Measurements from ENCODE around the gene PYGM.

The PYGM gene

DNA sequence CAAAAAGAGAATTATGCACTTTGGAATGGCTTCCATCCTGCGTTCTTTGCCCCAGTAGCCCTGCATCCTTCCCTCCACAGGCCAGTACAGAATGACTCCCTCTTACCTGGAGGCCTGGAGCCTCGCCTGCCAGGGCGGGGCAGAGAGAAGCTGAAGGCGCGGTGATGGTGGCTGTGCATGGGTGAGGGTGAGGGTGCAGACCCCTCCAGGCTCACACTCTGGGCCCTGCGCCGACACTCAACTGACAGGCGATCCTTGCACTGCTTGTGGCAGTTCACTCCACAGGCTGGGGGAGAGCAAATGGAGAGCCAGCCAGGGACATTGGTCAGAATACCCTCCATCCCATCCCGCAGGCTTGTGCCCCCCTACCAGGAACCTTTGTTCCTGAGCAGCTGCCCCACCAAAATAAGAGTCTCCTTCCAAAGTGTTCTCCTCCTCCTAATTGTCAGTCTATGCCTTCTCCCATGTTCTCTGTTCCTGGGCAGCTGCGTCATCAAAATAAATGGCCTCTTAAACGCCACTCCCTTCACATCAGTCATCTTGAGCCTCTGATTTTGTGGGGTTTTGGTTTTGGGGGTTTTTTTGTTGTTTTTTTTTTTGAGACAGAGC is 30.9 kb downstream of the PYGM start:
- Histone ChIP-seq H3K27me3 (ENCODE audit: control insufficient read depth, insufficient read depth, low read length) (peaks cover 14% of the 10 kb centered on the region), H3K4me3 (ENCODE audit: low read length) (no peak overlapping the region), H3K9ac (ENCODE audit: low read length) (no peak overlapping the region), H3K36me3 (ENCODE audit: control insufficient read depth, insufficient read depth, low read length) (no peaks in the 10 kb centered on the region), H3K9me3 (ENCODE audit: control insufficient read depth, low read length) (no peaks in the 10 kb centered on the region), H3K4me1 (ENCODE audit: control insufficient read depth, insufficient read depth, low read length) (peaks cover 1% of the 10 kb centered on the region)

DNA sequence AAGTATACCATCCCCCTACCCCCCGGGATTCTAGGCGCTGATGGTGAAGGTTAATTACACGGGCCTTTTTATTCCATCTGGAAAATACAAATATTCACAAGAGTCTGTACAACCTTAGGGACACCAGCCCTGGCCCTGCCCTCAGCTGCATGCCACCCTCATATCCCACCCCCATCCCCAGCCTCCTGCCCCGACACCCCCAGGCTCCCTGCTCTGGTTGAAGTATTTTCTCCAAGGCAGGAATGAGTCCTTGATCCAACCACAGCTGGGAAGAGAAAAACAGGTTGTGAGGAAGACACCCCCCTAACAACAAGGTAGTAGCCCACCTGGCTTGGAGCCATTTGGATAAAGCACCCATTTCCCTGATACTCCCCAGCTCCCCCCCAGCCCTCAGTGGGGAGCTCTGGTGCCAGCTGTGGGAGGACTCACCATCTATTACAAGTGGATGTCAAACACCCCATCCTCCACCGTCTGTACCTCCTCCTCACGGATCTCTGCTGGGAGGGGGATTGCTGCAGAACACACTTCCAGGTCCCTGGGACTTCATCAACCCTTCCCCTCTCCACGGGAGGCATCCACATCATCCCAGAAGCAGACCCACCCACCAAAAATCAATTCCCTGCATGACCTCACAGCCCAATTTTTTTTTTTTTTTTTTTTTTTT is 32.8 kb downstream of the PYGM start:
- Histone ChIP-seq H3K36me3 (ENCODE audit: control insufficient read depth, insufficient read depth, low read length) (no peaks in the 10 kb centered on the region), H3K4me3 (ENCODE audit: low read length) (no peak overlapping the region), H3K4me1 (ENCODE audit: control insufficient read depth, insufficient read depth, low read length) (peaks cover 7% of the 10 kb centered on the region)

GRCh38 chr11:64726211-64726641 is 33.5 kb downstream of the PYGM start:
- H3K4me3 ChIP-seq (ENCODE audit: low read length), result no peak overlapping the region
- H3K36me3 ChIP-seq (ENCODE audit: control insufficient read depth, insufficient read depth, low read length), result no peaks in the 10 kb centered on the region
- H3K9me3 ChIP-seq (ENCODE audit: control insufficient read depth, low read length), result no peaks in the 10 kb centered on the region
- H3K9ac ChIP-seq (ENCODE audit: low read length), result no peak overlapping the region
- H3K4me1 ChIP-seq (ENCODE audit: control insufficient read depth, insufficient read depth, low read length), result peaks cover 7% of the 10 kb centered on the region
- peaks cover 32% of the 10 kb centered on the region for H3K27me3 ChIP-seq (ENCODE audit: control insufficient read depth, insufficient read depth, low read length)

More for the DNA sequence above, 32.8 kb downstream of the PYGM start:
- H3K27me3 ChIP-seq (ENCODE audit: control insufficient read depth, insufficient read depth, low read length), result peaks cover 24% of the 10 kb centered on the region
- no peaks in the 10 kb centered on the region for H3K9me3 ChIP-seq (ENCODE audit: control insufficient read depth, low read length)
- H3K9ac ChIP-seq (ENCODE audit: low read length), result no peak overlapping the region

GRCh38 chr11:64724863-64725532 is 34.8 kb downstream of the PYGM start:
- Histone ChIP-seq H3K9me3 (ENCODE audit: control insufficient read depth, low read length) (no peaks in the 10 kb centered on the region), H3K9ac (ENCODE audit: low read length) (no peak overlapping the region), H3K36me3 (ENCODE audit: control insufficient read depth, insufficient read depth, low read length) (no peaks in the 10 kb centered on the region), H3K4me1 (ENCODE audit: control insufficient read depth, insufficient read depth, low read length) (peaks cover 7% of the 10 kb centered on the region), H3K4me3 (ENCODE audit: low read length) (no peak overlapping the region), H3K27me3 (ENCODE audit: control insufficient read depth, insufficient read depth, low read length) (peaks cover 33% of the 10 kb centered on the region)

DNA sequence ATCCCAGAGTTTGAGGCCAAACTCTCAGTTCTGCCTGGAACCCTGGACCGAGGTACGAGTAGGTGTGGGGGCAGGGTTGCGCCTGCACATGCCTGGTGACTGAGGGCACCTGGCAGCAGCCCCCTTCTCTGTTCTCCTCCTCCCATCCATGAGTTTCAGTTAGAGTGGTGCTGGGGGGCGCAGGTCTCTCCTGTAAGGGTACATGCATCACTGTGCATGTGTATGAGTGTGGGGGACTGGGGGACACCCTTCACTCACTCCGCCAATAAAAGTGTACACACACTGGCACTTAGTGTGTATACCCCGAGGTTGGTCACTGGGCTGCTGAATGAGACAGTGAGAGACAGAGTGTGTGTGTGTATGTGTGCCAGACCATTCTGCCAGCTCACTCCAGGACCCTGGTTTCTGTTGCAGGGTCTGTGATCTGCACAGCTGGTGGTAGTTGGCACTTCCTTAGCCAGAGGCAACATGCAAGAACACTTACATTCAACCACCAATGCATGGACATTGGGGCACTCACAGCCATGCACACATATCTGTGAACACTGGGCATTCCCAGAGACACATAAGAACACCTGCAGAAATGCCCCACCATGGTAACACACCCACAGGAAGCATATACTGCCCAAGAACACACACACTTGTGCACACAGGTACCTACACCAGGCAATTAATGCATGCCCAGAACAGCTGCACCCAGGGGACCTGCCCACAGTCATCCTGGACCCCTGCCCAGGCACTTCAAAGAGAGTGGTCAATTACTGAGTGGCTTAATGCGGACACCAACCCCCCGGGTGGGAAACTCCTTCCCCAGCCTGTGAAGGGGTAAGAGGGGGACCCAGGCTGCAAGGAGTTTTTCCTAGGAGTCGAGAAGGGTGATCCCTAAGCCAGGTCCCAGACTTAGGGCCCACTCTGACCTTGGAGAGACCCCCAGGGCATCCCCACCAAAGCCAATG is 35.6 kb downstream of the PYGM start:
- Histone ChIP-seq H3K4me3 (ENCODE audit: low read length) (no peak overlapping the region), H3K9ac (ENCODE audit: low read length) (no peak overlapping the region), H3K27me3 (ENCODE audit: control insufficient read depth, insufficient read depth, low read length) (peaks cover 40% of the 10 kb centered on the region), H3K4me1 (ENCODE audit: control insufficient read depth, insufficient read depth, low read length) (peaks cover 7% of the 10 kb centered on the region), H3K9me3 (ENCODE audit: control insufficient read depth, low read length) (no peaks in the 10 kb centered on the region), H3K36me3 (ENCODE audit: control insufficient read depth, insufficient read depth, low read length) (no peaks in the 10 kb centered on the region)

- Histone ChIP-seq H3K36me3 (ENCODE audit: control insufficient read depth, insufficient read depth, low read length) (no peaks in the 10 kb centered on the region), H3K27me3 (ENCODE audit: control insufficient read depth, insufficient read depth, low read length) (peaks cover 48% of the 10 kb centered on the region), H3K9ac (ENCODE audit: low read length) (peak within 1 kb of the TSS; percentile 50), H3K9me3 (ENCODE audit: control insufficient read depth, low read length) (no peaks in the 10 kb centered on the region), H3K4me1 (ENCODE audit: control insufficient read depth, insufficient read depth, low read length) (peaks cover 7% of the 10 kb centered on the region), H3K4me3 (ENCODE audit: low read length) (peak within 1 kb of the TSS; percentile 50)
Measured at GRCh38 chr11:64723117-64723906, 36.5 kb downstream of the PYGM start, which contains the start of gene NRXN2. NRXN2 (minus strand) TSS chr11:64723197; CDS start chr11:64713699, 9,498 bp downstream.

GRCh38 chr11:64722141-64723065 is 37.4 kb downstream of the PYGM start:
- no peak overlapping the region for H3K9ac ChIP-seq (ENCODE audit: low read length)
- H3K9me3 ChIP-seq (ENCODE audit: control insufficient read depth, low read length), result no peaks in the 10 kb centered on the region
- peaks cover 57% of the 10 kb centered on the region for H3K27me3 ChIP-seq (ENCODE audit: control insufficient read depth, insufficient read depth, low read length)
- no peaks in the 10 kb centered on the region for H3K36me3 ChIP-seq (ENCODE audit: control insufficient read depth, insufficient read depth, low read length)
- H3K4me3 ChIP-seq (ENCODE audit: low read length), result no peak overlapping the region
- peaks cover 7% of the 10 kb centered on the region for H3K4me1 ChIP-seq (ENCODE audit: control insufficient read depth, insufficient read depth, low read length)

- Histone ChIP-seq H3K9ac (ENCODE audit: low read length) (no peak overlapping the region), H3K27me3 (ENCODE audit: control insufficient read depth, insufficient read depth, low read length) (peaks cover 68% of the 10 kb centered on the region), H3K9me3 (ENCODE audit: control insufficient read depth, low read length) (no peaks in the 10 kb centered on the region), H3K4me1 (ENCODE audit: control insufficient read depth, insufficient read depth, low read length) (peaks cover 7% of the 10 kb centered on the region), H3K4me3 (ENCODE audit: low read length) (no peak overlapping the region), H3K36me3 (ENCODE audit: control insufficient read depth, insufficient read depth, low read length) (no peaks in the 10 kb centered on the region)
Measured at GRCh38 chr11:64721359-64721699, 38.4 kb downstream of the PYGM start.

DNA sequence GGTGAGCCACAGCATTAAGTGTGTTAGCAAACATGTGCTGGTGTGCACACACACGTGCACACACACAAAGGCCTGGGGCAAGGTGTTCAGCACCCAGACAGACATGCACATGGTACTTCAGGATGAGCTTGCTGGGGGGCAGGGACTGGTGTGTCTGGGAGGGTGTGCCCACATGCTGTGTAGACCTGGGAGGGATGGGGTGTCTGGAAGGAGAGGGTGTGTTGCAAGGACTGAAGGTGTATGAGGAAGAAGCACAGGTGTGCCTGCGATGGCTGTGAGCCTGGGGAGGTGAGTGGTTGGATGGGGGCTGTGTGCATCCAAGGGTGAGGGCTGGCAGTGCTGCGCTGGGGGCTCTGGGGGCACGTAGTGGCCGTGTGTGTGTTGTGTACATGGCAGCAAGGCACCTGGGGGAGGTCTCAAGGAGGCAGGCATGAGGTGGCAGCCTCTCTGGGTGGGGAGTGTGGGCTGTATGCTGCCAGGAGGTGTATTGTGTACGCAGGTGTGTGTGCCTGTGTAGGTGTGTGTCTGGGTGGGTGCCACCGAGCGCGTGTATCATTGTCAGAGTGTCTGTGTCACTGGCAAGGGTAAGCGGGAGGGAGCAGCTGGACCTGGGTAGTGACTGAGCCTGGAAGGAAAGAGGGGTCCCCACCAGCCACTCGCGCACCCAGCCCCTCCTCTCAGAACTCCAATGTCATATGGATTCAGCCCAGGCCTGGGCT is 39.0 kb downstream of the PYGM start:
- H3K27me3 ChIP-seq (ENCODE audit: control insufficient read depth, insufficient read depth, low read length), result peaks cover 73% of the 10 kb centered on the region
- no peak overlapping the region for H3K9ac ChIP-seq (ENCODE audit: low read length)
- no peaks in the 10 kb centered on the region for H3K9me3 ChIP-seq (ENCODE audit: control insufficient read depth, low read length)
- H3K4me3 ChIP-seq (ENCODE audit: low read length), result no peak overlapping the region
- H3K4me1 ChIP-seq (ENCODE audit: control insufficient read depth, insufficient read depth, low read length), result peaks cover 7% of the 10 kb centered on the region
- no peaks in the 10 kb centered on the region for H3K36me3 ChIP-seq (ENCODE audit: control insufficient read depth, insufficient read depth, low read length)

- no peaks in the 10 kb centered on the region for H3K9me3 ChIP-seq (ENCODE audit: control insufficient read depth, low read length)
- H3K4me1 ChIP-seq (ENCODE audit: control insufficient read depth, insufficient read depth, low read length), result peaks cover 7% of the 10 kb centered on the region
- H3K9ac ChIP-seq (ENCODE audit: low read length), result no peak overlapping the region
- no peak overlapping the region for H3K4me3 ChIP-seq (ENCODE audit: low read length)
- peaks cover 77% of the 10 kb centered on the region for H3K27me3 ChIP-seq (ENCODE audit: control insufficient read depth, insufficient read depth, low read length)
- H3K36me3 ChIP-seq (ENCODE audit: control insufficient read depth, insufficient read depth, low read length), result no peaks in the 10 kb centered on the region
Measured at GRCh38 chr11:64720167-64720566, 39.6 kb downstream of the PYGM start.
